HEK293T (cell line): ENCODE results near the gene CCNG2.

Source experiments
- BHLHE40 ChIP-seq: fragments of 450-650 bp; IDR thresholded peaks from 2 replicates; pipeline ENCODE4 v1.6.1; 2016; ENCODE audit warnings: mild to moderate bottlenecking, moderate library complexity, borderline replicate concordance
- CTBP1 ChIP-seq: fragments of 450-650 bp; IDR thresholded peaks from 2 replicates; pipeline ENCODE4 v1.6.1; 2016; ENCODE audit warnings: borderline replicate concordance
- FOXK2 ChIP-seq: fragments of 450-650 bp; IDR thresholded peaks from 2 replicates; pipeline ENCODE4 v1.6.1; 2016; ENCODE audit warnings: mild to moderate bottlenecking
- FOXM1 ChIP-seq: fragments of 450-650 bp; IDR thresholded peaks from 2 replicates; pipeline ENCODE4 v1.6.1; 2017; ENCODE audit warnings: mild to moderate bottlenecking, borderline replicate concordance
- LEF1 ChIP-seq: fragments of 450-650 bp; IDR thresholded peaks from 2 replicates; pipeline ENCODE4 v1.6.1; 2017; ENCODE audit warnings: mild to moderate bottlenecking, borderline replicate concordance
- PKNOX1 ChIP-seq: fragments of 450-650 bp; IDR thresholded peaks from 2 replicates; pipeline ENCODE4 v1.6.1; 2016
- SP1 ChIP-seq: fragments of 450-650 bp; IDR thresholded peaks from 2 replicates; pipeline ENCODE4 v1.6.1; 2017
- SUZ12 ChIP-seq: fragments of 450-650 bp; IDR thresholded peaks from 2 replicates; pipeline ENCODE4 v1.6.1; 2016; ENCODE audit warnings: mild to moderate bottlenecking
- TARDBP ChIP-seq: fragments of 450-650 bp; IDR thresholded peaks from 2 replicates; pipeline ENCODE4 v1.6.1; 2016

- no peak for TF ChIP-seq SP1
- TF ChIP-seq PKNOX1 = no peak
- TF ChIP-seq BHLHE40 = no peak
- TF ChIP-seq TARDBP = no peak
- no peak for TF ChIP-seq FOXK2
- TF ChIP-seq LEF1 = no peak
- no peak for TF ChIP-seq FOXM1
- TF ChIP-seq CTBP1 = no peak
- TF ChIP-seq SUZ12 = no peak
Measured at GRCh38 chr4:77209936-77210335, 52.9 kb downstream of the CCNG2 start.
